GM23338 (cell line): ENCODE data around the gene KCNJ16. TPM values are rescaled to one million over a fixed set of nuclear protein-coding genes. Genes with fewer than 3 reads are reported as not detected.

ENCODE experiments used
- ATAC-seq: fragments of 200-7000 bp; cut with Tn5 transposase; 3 replicates; pipeline ENCODE4 v1.9.1; 2020
- DNase-seq: peaks from one replicate; pipeline ENCODE4 v3.0.0-alpha.2; 2015; ENCODE audit warnings: low spot score
- H2AFZ ChIP-seq: fragments of 200-600 bp; sonication (generic); 2 replicates; pipeline ENCODE4 v1.8.0; 2016; ENCODE audit warnings: antibody characterized with exemption, mild to moderate bottlenecking, moderate library complexity
- H3F3A ChIP-seq: fragments of 200-600 bp; sonication (generic); replicated peaks from 2 replicates; pipeline ENCODE4 v1.8.0; 2017; ENCODE audit warnings: antibody characterized with exemption, mixed run types, low read depth
- H3K27ac ChIP-seq: fragments of 200-600 bp; sonication (generic); 2 replicates; pipeline ENCODE4 v1.6.1; 2016; ENCODE audit warnings: low read depth
- H3K27me3 ChIP-seq: fragments of 200-600 bp; sonication (generic); 2 replicates; pipeline ENCODE4 v1.8.0; 2016; ENCODE audit warnings: mild to moderate bottlenecking, mixed run types, moderate library complexity; ENCODE audit not compliant: insufficient read depth
- H3K36me3 ChIP-seq: fragments of 200-600 bp; sonication (generic); 2 replicates; pipeline ENCODE4 v1.8.0; 2016; ENCODE audit warnings: mild to moderate bottlenecking; ENCODE audit not compliant: insufficient read depth
- H3K4me1 ChIP-seq: fragments of 200-600 bp; sonication (generic); 2 replicates; pipeline ENCODE4 v1.8.0; 2016; ENCODE audit warnings: mild to moderate bottlenecking, moderate library complexity; ENCODE audit not compliant: insufficient read depth
- H3K4me2 ChIP-seq: fragments of 200-600 bp; sonication (generic); 2 replicates; pipeline ENCODE4 v1.7.1; 2017; ENCODE audit warnings: mixed run types
- H3K4me3 ChIP-seq: fragments of 200-600 bp; sonication (generic); 2 replicates; pipeline ENCODE4 v1.6.1; 2016; ENCODE audit warnings: mixed run types
- H3K79me2 ChIP-seq: fragments of 200-600 bp; sonication (generic); replicated peaks from 2 replicates; pipeline ENCODE4 v1.8.0; 2017; ENCODE audit warnings: mild to moderate bottlenecking; ENCODE audit not compliant: insufficient read depth
- H3K9me2 ChIP-seq: fragments of 200-600 bp; sonication (generic); 2 replicates; pipeline ENCODE4 v1.8.0; 2017; ENCODE audit not compliant: insufficient read depth
- H4K20me1 ChIP-seq: fragments of 200-600 bp; sonication (generic); replicated peaks from 2 replicates; pipeline ENCODE4 v1.8.0; 2017; ENCODE audit warnings: mild to moderate bottlenecking; ENCODE audit not compliant: insufficient read depth
- H3K27ac Mint-ChIP-seq: 2 replicates; pipeline ENCODE4 v1.8.0; 2020; ENCODE audit warnings: inconsistent platforms, mild to moderate bottlenecking, moderate library complexity, mixed read lengths
- H3K27me3 Mint-ChIP-seq: 3 replicates; pipeline ENCODE4 v1.8.0; 2022; ENCODE audit warnings: low read depth, mild to moderate bottlenecking, moderate library complexity, mixed read lengths, inconsistent platforms; ENCODE audit not compliant: insufficient read depth, poor library complexity
- H3K36me3 Mint-ChIP-seq: 3 replicates; pipeline ENCODE4 v1.8.0; 2021; ENCODE audit warnings: low read depth, mild to moderate bottlenecking, inconsistent platforms, moderate library complexity, mixed read lengths
- H3K4me1 Mint-ChIP-seq: 3 replicates; pipeline ENCODE4 v1.8.0; 2020; ENCODE audit warnings: mild to moderate bottlenecking, inconsistent platforms, mixed read lengths
- H3K4me3 Mint-ChIP-seq: 3 replicates; pipeline ENCODE4 v1.8.0; 2021; ENCODE audit warnings: moderate library complexity, mild to moderate bottlenecking, inconsistent platforms, mixed read lengths
- H3K9me3 Mint-ChIP-seq: 3 replicates; pipeline ENCODE4 v1.8.0; 2020; ENCODE audit warnings: moderate library complexity, mild to moderate bottlenecking, inconsistent platforms, mixed read lengths
- CREB1 ChIP-seq: fragments of 250-450 bp; sonication (Bioruptor Pico); IDR thresholded peaks from 2 replicates; pipeline ENCODE4 v1.5.0; 2020; ENCODE audit warnings: low read depth, mild to moderate bottlenecking, moderate library complexity
- EZH2 ChIP-seq: fragments of 200-600 bp; sonication (generic); IDR thresholded peaks from one replicate; pipeline ENCODE4 v1.8.0; 2017; ENCODE audit warnings: antibody characterized with exemption, mild to moderate bottlenecking, low read depth; ENCODE audit not compliant: unreplicated experiment
- JUNB ChIP-seq: IDR thresholded peaks from one replicate; pipeline ENCODE4 v1.6.1; 2016; ENCODE audit warnings: antibody characterized with exemption; ENCODE audit not compliant: unreplicated experiment
- NANOG ChIP-seq: IDR thresholded peaks from 2 replicates; pipeline ENCODE4 v1.6.1; 2016; ENCODE audit warnings: antibody characterized with exemption, borderline replicate concordance
- STAT1 ChIP-seq: IDR thresholded peaks from one replicate; pipeline ENCODE4 v1.6.1; 2016; ENCODE audit warnings: antibody characterized with exemption; ENCODE audit not compliant: unreplicated experiment
- ZNF331 ChIP-seq: fragments of 250-450 bp; sonication (Bioruptor Pico); IDR thresholded peaks from 2 replicates; pipeline ENCODE4 v1.5.0; 2020; ENCODE audit warnings: low read depth, mild to moderate bottlenecking, moderate library complexity
- polyA plus RNA-seq: library from polyadenylated mRNA; unstranded; fragments of >200 nt; fragmentation: Nextera tagmentation; extraction: Ambion mirVana; gene quantifications from 2 replicates; pipeline ENCODE4 v1.2.1, GENCODE V29; 2016
- total RNA-seq: library from RNA; depleted of rRNA; stranded (reverse); fragments of >200 nt; shearing (Covaris generic); gene quantifications from 2 replicates; pipeline ENCODE4 v1.2.3, GENCODE V29; 2014
- TF ChIP-seq, protein P1 (sequence below), 2 experiments: fragments of 200-600 bp in 1 of 2; sonication (generic) in 1 of 2; conservative IDR thresholded peaks; 2 replicates each; pipeline versions ENCODE4 v1.5.1 to v1.6.1; 2016 to 2017; ENCODE audit warnings: antibody characterized with exemption in 2 of 2, low read depth in 2 of 2, mild to moderate bottlenecking in 2 of 2, moderate library complexity in 1 of 2
- TF ChIP-seq, protein P2 (sequence below): IDR thresholded peaks from 2 replicates; pipeline ENCODE4 v1.6.1; 2016; ENCODE audit warnings: antibody characterized with exemption
- TF ChIP-seq, protein P3 (sequence below): IDR thresholded peaks from one replicate; pipeline ENCODE4 v1.6.1; 2018; ENCODE audit warnings: antibody characterized with exemption; ENCODE audit not compliant: unreplicated experiment
- TF ChIP-seq, protein P4 (sequence below): fragments of 250-450 bp; sonication (Bioruptor Pico); IDR thresholded peaks from 2 replicates; pipeline ENCODE4 v1.5.0; 2020; ENCODE audit warnings: mild to moderate bottlenecking, moderate library complexity

Gene KCNJ16
- total and polyA plus RNA-seq, 2 experiments from 2014 or later = not detected

DNA sequence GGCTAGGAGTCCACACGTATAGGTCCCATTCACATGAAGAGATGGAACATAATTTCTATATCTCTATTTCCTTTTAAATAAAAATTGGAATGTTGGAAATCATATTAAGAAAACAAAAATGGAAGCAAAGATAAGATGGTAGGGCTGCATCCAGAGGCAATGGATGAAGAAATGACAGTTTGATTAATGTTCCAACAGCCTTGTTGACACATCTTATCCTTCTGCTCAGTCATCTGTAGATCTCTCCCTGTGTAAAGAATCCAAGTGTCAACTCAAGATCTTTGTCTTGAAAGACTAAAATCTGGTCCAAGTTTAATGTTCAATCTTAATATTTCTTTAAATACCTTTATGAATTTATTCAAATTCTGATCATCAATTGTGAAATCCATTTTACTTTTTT lies 86.5 kb downstream of the KCNJ16 start (continued):
- TF ChIP-seq, protein P1, sequence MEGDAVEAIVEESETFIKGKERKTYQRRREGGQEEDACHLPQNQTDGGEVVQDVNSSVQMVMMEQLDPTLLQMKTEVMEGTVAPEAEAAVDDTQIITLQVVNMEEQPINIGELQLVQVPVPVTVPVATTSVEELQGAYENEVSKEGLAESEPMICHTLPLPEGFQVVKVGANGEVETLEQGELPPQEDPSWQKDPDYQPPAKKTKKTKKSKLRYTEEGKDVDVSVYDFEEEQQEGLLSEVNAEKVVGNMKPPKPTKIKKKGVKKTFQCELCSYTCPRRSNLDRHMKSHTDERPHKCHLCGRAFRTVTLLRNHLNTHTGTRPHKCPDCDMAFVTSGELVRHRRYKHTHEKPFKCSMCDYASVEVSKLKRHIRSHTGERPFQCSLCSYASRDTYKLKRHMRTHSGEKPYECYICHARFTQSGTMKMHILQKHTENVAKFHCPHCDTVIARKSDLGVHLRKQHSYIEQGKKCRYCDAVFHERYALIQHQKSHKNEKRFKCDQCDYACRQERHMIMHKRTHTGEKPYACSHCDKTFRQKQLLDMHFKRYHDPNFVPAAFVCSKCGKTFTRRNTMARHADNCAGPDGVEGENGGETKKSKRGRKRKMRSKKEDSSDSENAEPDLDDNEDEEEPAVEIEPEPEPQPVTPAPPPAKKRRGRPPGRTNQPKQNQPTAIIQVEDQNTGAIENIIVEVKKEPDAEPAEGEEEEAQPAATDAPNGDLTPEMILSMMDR (conservative IDR thresholded peaks at IDR 0.05; ENCODE audit: low read depth in 2 of 2) = no peak
- TF ChIP-seq, protein P2, sequence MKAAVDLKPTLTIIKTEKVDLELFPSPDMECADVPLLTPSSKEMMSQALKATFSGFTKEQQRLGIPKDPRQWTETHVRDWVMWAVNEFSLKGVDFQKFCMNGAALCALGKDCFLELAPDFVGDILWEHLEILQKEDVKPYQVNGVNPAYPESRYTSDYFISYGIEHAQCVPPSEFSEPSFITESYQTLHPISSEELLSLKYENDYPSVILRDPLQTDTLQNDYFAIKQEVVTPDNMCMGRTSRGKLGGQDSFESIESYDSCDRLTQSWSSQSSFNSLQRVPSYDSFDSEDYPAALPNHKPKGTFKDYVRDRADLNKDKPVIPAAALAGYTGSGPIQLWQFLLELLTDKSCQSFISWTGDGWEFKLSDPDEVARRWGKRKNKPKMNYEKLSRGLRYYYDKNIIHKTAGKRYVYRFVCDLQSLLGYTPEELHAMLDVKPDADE = no peak
- TF ChIP-seq JUNB (no peak), CREB1 (CRISPR knock-in tag) (no peak), ZNF331 (no peak), NANOG (no peak), STAT1 (no peak)
- TF ChIP-seq, protein P3, sequence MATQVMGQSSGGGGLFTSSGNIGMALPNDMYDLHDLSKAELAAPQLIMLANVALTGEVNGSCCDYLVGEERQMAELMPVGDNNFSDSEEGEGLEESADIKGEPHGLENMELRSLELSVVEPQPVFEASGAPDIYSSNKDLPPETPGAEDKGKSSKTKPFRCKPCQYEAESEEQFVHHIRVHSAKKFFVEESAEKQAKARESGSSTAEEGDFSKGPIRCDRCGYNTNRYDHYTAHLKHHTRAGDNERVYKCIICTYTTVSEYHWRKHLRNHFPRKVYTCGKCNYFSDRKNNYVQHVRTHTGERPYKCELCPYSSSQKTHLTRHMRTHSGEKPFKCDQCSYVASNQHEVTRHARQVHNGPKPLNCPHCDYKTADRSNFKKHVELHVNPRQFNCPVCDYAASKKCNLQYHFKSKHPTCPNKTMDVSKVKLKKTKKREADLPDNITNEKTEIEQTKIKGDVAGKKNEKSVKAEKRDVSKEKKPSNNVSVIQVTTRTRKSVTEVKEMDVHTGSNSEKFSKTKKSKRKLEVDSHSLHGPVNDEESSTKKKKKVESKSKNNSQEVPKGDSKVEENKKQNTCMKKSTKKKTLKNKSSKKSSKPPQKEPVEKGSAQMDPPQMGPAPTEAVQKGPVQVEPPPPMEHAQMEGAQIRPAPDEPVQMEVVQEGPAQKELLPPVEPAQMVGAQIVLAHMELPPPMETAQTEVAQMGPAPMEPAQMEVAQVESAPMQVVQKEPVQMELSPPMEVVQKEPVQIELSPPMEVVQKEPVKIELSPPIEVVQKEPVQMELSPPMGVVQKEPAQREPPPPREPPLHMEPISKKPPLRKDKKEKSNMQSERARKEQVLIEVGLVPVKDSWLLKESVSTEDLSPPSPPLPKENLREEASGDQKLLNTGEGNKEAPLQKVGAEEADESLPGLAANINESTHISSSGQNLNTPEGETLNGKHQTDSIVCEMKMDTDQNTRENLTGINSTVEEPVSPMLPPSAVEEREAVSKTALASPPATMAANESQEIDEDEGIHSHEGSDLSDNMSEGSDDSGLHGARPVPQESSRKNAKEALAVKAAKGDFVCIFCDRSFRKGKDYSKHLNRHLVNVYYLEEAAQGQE = no peak

DNA sequence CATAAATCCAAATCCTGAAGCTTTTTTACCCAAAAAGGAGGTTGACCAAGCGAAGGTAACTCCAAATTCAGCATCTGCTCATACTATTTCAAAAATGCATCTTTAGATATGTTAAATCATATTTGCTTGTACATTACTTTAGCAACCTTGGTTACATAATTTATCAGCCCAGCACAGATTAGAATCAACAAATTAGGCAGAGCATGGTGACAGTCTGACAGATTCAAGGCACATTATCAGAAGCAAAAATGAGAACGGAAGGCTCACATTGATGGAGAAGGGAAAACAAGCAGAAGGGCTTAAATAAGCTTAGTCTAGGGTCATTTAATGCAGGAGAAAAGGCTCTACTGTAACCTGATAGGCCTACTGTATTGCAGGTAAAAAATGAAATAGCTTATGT lies 90.4 kb downstream of the KCNJ16 start:
- H3K79me2 ChIP-seq = no peaks in the 10 kb centered on the region
- H3K4me1 ChIP-seq = peaks cover 7% of the 10 kb centered on the region; the same call in 1 of the 2 replicates
- no peaks in the 10 kb centered on the region for H3K9me2 ChIP-seq
- Mint-ChIP-seq H3K4me1 (peaks cover 7% of the 10 kb centered on the region; the same call in 2 of the 3 replicates), H3K27me3 (peaks cover 14% of the 10 kb centered on the region), H3K27ac (no peak overlapping the region), H3K4me3 (no peak overlapping the region), H3K36me3 (no peaks in the 10 kb centered on the region), H3K9me3 (no peaks in the 10 kb centered on the region)
- H4K20me1 ChIP-seq = no peaks in the 10 kb centered on the region
- H3F3A ChIP-seq = no peaks in the 10 kb centered on the region
- ATAC-seq (no peak), DNase-seq (no peak)
- H3K27me3 ChIP-seq = peaks cover 27% of the 10 kb centered on the region
- no peak overlapping the region for H3K4me2 ChIP-seq
- no peak for TF ChIP-seq STAT1
- TF ChIP-seq ZNF331 = no peak
- TF ChIP-seq CREB1 (CRISPR knock-in tag) = no peak
- no peak for TF ChIP-seq NANOG
- no peak for TF ChIP-seq EZH2
- TF ChIP-seq, protein P4, sequence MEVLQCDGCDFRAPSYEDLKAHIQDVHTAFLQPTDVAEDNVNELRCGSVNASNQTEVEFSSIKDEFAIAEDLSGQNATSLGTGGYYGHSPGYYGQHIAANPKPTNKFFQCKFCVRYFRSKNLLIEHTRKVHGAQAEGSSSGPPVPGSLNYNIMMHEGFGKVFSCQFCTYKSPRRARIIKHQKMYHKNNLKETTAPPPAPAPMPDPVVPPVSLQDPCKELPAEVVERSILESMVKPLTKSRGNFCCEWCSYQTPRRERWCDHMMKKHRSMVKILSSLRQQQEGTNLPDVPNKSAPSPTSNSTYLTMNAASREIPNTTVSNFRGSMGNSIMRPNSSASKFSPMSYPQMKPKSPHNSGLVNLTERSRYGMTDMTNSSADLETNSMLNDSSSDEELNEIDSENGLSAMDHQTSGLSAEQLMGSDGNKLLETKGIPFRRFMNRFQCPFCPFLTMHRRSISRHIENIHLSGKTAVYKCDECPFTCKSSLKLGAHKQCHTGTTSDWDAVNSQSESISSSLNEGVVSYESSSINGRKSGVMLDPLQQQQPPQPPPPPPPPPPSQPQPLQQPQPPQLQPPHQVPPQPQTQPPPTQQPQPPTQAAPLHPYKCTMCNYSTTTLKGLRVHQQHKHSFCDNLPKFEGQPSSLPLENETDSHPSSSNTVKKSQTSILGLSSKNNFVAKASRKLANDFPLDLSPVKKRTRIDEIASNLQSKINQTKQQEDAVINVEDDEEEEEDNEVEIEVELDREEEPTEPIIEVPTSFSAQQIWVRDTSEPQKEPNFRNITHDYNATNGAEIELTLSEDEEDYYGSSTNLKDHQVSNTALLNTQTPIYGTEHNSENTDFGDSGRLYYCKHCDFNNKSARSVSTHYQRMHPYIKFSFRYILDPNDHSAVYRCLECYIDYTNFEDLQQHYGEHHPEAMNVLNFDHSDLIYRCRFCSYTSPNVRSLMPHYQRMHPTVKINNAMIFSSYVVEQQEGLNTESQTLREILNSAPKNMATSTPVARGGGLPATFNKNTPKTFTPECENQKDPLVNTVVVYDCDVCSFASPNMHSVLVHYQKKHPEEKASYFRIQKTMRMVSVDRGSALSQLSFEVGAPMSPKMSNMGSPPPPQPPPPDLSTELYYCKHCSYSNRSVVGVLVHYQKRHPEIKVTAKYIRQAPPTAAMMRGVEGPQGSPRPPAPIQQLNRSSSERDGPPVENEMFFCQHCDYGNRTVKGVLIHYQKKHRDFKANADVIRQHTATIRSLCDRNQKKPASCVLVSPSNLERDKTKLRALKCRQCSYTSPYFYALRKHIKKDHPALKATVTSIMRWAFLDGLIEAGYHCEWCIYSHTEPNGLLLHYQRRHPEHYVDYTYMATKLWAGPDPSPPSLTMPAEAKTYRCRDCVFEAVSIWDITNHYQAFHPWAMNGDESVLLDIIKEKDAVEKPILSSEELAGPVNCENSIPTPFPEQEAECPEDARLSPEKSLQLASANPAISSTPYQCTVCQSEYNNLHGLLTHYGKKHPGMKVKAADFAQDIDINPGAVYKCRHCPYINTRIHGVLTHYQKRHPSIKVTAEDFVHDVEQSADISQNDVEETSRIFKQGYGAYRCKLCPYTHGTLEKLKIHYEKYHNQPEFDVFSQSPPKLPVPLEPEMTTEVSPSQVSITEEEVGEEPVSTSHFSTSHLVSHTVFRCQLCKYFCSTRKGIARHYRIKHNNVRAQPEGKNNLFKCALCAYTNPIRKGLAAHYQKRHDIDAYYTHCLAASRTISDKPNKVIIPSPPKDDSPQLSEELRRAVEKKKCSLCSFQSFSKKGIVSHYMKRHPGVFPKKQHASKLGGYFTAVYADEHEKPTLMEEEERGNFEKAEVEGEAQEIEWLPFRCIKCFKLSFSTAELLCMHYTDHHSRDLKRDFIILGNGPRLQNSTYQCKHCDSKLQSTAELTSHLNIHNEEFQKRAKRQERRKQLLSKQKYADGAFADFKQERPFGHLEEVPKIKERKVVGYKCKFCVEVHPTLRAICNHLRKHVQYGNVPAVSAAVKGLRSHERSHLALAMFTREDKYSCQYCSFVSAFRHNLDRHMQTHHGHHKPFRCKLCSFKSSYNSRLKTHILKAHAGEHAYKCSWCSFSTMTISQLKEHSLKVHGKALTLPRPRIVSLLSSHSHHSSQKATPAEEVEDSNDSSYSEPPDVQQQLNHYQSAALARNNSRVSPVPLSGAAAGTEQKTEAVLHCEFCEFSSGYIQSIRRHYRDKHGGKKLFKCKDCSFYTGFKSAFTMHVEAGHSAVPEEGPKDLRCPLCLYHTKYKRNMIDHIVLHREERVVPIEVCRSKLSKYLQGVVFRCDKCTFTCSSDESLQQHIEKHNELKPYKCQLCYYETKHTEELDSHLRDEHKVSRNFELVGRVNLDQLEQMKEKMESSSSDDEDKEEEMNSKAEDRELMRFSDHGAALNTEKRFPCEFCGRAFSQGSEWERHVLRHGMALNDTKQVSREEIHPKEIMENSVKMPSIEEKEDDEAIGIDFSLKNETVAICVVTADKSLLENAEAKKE (CRISPR knock-in tag) = no peak
- no peaks in the 10 kb centered on the region for H3K36me3 ChIP-seq
- H2AFZ ChIP-seq = no peak overlapping the region
- H3K4me3 ChIP-seq = no peak overlapping the region
- H3K27ac ChIP-seq = no peak overlapping the region
